Osteoblast (primary cell): ENCODE results near the gene HOXC9. TPM values are rescaled to one million over a fixed set of nuclear protein-coding genes. Genes with fewer than 3 reads are reported as not detected.

Source experiments
- DNase-seq: peaks from one replicate; pipeline ENCODE4 v3.0.0; 2011; ENCODE audit warnings: low spot score, mixed read lengths; ENCODE audit not compliant: insufficient read length; ENCODE audit errors: missing footprints
- H2AFZ ChIP-seq: 2 replicates; pipeline ENCODE4 v1.6.0; 2011; ENCODE audit warnings: mild to moderate bottlenecking, low read length
- H3K27ac ChIP-seq: 2 replicates; pipeline ENCODE4 v1.5.1; 2011; ENCODE audit warnings: mild to moderate bottlenecking, low read depth, low read length, moderate library complexity
- H3K27me3 ChIP-seq: 2 replicates; pipeline ENCODE4 v1.6.0; 2012; ENCODE audit warnings: mild to moderate bottlenecking, control low read depth, inconsistent platforms, low read length, moderate library complexity; ENCODE audit not compliant: insufficient read depth
- H3K36me3 ChIP-seq: 2 replicates; pipeline ENCODE4 v1.5.1; 2011; ENCODE audit warnings: mild to moderate bottlenecking, low read length, control low read depth, moderate library complexity; ENCODE audit not compliant: insufficient read depth
- H3K4me1 ChIP-seq: 2 replicates; pipeline ENCODE4 v1.5.1; 2011; ENCODE audit warnings: mild to moderate bottlenecking, low read length, control low read depth, moderate library complexity; ENCODE audit not compliant: insufficient read depth
- H3K4me2 ChIP-seq: 2 replicates; pipeline ENCODE4 v1.6.0; 2011; ENCODE audit warnings: mild to moderate bottlenecking, low read length; ENCODE audit not compliant: insufficient read depth
- H3K4me3 ChIP-seq: fragments of 200-600 bp; sonication (generic); 3 replicates; pipeline ENCODE4 v1.5.1; 2012; ENCODE audit warnings: mild to moderate bottlenecking, low read length, inconsistent platforms; ENCODE audit not compliant: insufficient read depth
- H3K79me2 ChIP-seq: 2 replicates; pipeline ENCODE4 v1.6.0; 2012; ENCODE audit warnings: mild to moderate bottlenecking, low read length, control low read depth, inconsistent platforms; ENCODE audit not compliant: insufficient read depth
- H3K9me3 ChIP-seq: 2 replicates; pipeline ENCODE4 v1.5.1; 2011; ENCODE audit warnings: low read depth, low read length, control low read depth
- H4K20me1 ChIP-seq: 2 replicates; pipeline ENCODE4 v1.6.0; 2012; ENCODE audit warnings: mild to moderate bottlenecking, low read length, control low read depth; ENCODE audit not compliant: insufficient read depth
- total RNA-seq: library from RNA; depleted of rRNA; stranded (reverse); fragments of >200 nt; gene quantifications from 2 replicates; pipeline ENCODE4 v1.2.3, GENCODE V29; 2012
- TF ChIP-seq, protein P1 (sequence below): IDR thresholded peaks from 2 replicates; pipeline ENCODE4 v1.5.1; 2011; ENCODE audit warnings: mild to moderate bottlenecking, low read depth, low read length, moderate library complexity; ENCODE audit errors: extremely low read depth

Gene HOXC9
- total RNA-seq, 1 donor = 11.6 TPM

DNA sequence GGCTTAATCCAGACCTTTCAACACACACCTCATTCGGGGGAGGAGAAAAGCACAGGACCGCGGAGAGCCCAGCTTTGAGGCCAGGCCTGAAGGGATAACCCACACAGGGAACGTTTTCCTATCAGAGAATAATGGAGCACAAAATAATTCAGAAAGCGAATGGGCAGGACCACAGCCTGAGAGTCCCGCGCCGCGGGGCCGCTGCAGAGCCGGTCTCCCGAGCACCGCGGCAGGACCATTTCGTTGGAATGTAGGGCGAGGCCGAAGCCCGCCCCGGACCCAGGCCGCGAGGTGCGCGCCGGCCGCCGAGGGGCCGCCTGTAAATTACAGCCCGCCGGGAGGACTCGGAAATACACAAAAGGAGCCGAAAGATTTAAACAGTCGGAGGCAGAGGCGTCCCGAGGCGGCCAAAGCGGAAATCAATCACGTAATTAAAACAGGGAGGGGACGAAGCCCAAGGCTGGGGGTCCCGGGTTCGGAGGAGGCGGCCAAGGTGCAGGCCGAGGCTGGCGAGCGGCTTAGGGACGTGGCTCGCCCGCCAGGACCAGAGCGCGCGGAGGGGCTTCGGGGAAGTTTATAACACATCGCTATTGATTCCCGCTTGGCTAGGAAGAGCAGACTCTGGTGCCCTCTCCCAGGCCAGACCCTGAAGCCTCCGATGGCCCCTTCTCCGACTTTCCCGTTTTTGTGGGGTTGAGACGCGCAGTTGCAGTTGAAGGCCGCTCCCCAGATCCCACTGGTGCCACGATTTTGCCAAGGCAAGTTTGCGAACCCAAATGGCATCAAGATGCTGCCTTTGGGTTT lies 47.4 kb downstream of the HOXC9 start:
- H4K20me1 ChIP-seq = peaks cover 46% of the 10 kb centered on the region
- H2AFZ ChIP-seq = no peak overlapping the region
- no peak overlapping the region for H3K4me3 ChIP-seq
- H3K4me1 ChIP-seq = peaks cover 3% of the 10 kb centered on the region
- TF ChIP-seq, protein P1, sequence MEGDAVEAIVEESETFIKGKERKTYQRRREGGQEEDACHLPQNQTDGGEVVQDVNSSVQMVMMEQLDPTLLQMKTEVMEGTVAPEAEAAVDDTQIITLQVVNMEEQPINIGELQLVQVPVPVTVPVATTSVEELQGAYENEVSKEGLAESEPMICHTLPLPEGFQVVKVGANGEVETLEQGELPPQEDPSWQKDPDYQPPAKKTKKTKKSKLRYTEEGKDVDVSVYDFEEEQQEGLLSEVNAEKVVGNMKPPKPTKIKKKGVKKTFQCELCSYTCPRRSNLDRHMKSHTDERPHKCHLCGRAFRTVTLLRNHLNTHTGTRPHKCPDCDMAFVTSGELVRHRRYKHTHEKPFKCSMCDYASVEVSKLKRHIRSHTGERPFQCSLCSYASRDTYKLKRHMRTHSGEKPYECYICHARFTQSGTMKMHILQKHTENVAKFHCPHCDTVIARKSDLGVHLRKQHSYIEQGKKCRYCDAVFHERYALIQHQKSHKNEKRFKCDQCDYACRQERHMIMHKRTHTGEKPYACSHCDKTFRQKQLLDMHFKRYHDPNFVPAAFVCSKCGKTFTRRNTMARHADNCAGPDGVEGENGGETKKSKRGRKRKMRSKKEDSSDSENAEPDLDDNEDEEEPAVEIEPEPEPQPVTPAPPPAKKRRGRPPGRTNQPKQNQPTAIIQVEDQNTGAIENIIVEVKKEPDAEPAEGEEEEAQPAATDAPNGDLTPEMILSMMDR = no peak
- DNase-seq = peak; percentile 70
- H3K27ac ChIP-seq = no peak overlapping the region
- no peak overlapping the region for H3K4me2 ChIP-seq
- peaks cover 15% of the 10 kb centered on the region for H3K79me2 ChIP-seq
- H3K9me3 ChIP-seq = no peaks in the 10 kb centered on the region
- no peaks in the 10 kb centered on the region for H3K27me3 ChIP-seq
- no peaks in the 10 kb centered on the region for H3K36me3 ChIP-seq

DNA sequence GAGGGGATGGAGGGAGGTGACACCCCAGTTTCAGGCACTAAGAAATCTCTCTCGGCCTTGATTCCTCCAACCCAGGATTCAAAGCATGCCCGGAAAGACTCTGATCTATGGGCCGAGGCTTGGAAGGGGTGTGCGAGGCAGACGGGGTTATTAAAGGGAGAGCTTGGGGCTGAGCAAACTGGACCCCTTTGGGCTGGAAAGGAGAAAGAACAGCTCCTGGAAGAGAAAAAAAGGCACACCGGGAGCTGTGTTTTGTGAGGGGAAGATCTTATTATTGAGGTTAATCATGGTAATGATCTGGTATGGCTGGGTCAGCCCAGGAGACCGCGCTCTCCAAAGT lies 48.0 kb downstream of the HOXC9 start:
- Histone ChIP-seq H2AFZ (no peak overlapping the region), H3K36me3 (no peaks in the 10 kb centered on the region), H3K27ac (no peak overlapping the region), H3K4me3 (no peak overlapping the region), H3K4me2 (no peak overlapping the region), H3K9me3 (no peaks in the 10 kb centered on the region), H4K20me1 (peaks cover 40% of the 10 kb centered on the region), H3K27me3 (no peaks in the 10 kb centered on the region), H3K4me1 (peaks cover 3% of the 10 kb centered on the region), H3K79me2 (peaks cover 15% of the 10 kb centered on the region)
- DNase-seq = no peak
- TF ChIP-seq, protein P1 = no peak

DNA sequence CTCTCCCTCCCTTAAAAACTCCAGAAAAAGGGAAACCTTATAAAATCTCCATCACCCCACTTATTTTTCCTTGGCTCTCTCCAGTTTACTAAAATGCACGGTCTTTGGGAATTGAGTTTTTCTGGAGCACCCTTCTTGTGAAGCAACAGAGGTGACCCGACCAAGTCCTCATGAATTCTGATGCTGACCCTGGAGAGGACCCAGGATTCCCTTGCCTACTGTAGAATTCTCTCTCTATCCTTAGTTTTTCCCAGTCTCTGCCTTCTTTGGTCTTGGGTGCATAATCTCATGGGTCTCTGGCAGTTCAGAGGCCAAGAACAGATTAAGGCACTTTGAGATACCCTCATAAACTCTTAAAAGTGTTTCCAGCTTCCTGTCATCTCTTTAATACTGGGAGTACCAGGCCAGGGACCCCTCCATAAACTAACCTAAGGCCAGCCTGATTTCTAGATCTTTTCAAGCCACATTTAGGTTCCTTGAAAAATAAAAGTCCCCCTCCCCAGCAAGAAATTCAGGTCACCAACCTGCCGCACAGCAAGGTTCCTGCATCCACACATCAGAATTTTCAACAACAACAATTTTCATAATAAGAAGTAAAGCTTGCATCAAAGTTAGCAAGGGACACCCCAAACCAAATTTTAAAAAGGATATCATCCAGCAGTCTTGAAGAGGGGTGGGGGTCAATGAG lies 48.6 kb downstream of the HOXC9 start:
- TF ChIP-seq, protein P1 = no peak
- Histone ChIP-seq H3K79me2 (peaks cover 12% of the 10 kb centered on the region), H4K20me1 (peaks cover 39% of the 10 kb centered on the region), H2AFZ (no peak overlapping the region), H3K9me3 (no peaks in the 10 kb centered on the region), H3K27ac (no peak overlapping the region), H3K36me3 (no peaks in the 10 kb centered on the region), H3K4me2 (no peak overlapping the region), H3K27me3 (no peaks in the 10 kb centered on the region), H3K4me1 (peaks cover 3% of the 10 kb centered on the region), H3K4me3 (no peak overlapping the region)
- DNase-seq = peak; percentile 79

DNA sequence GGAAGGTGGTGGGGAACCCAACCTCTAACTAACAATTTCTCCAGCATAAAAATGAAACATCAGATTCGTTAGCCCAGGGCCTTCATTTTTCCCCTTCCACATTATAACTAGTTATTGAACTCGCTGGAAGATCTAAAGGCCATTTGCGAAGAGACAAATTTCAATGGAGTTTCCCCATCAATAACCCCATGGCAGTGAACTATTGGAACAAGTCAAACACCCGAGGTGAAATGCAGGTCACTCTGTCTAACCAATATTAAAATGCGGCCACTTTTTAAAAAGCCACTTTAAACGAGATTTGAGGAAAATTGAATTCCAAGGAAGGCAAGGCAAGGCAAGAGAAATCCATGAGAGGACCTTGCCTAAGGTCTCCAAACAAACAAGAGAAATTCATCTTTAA lies 49.1 kb downstream of the HOXC9 start:
- Histone ChIP-seq H3K79me2 (peaks cover 11% of the 10 kb centered on the region), H4K20me1 (peaks cover 37% of the 10 kb centered on the region), H3K27ac (no peak overlapping the region), H3K27me3 (no peaks in the 10 kb centered on the region), H3K4me2 (no peak overlapping the region), H3K4me3 (no peak overlapping the region), H2AFZ (no peak overlapping the region), H3K4me1 (no peaks in the 10 kb centered on the region), H3K9me3 (no peaks in the 10 kb centered on the region), H3K36me3 (no peaks in the 10 kb centered on the region)
- peak; percentile 45 for DNase-seq
- TF ChIP-seq, protein P1 = no peak
